Stimulated activated CD8-positive, alpha-beta memory T cell treated with anti-CD3 and anti-CD28 coated beads, Interleukin-2, amount 100 ng/mL, for 1 hour (primary cell): ENCODE results near the gene CFB.
"Not testable (repeated sequence)": the region's sequence is repeated elsewhere in the genome, so short reads cannot be mapped to it uniquely, and the experiment has no call there.

Experiments used
- DNase-seq, 2 donors: peaks; one replicate each; pipeline ENCODE4 v3.0.0-alpha.2; 2020; ENCODE audit warnings: low read depth in 2 of 2

Gene CFB

GRCh38 chr6:31971279-31971992, 25.5 kb downstream of the CFB start:
- no peak for DNase-seq

GRCh38 chr6:31971993-31972708, 26.3 kb downstream of the CFB start, which contains the start of gene DXO:
Gene DXO, minus strand, starts transcription at chr6:31972138. Its CDS starts 463 bp downstream, at chr6:31971675.
- peak; percentile 93 to 94 for DNase-seq

DNA sequence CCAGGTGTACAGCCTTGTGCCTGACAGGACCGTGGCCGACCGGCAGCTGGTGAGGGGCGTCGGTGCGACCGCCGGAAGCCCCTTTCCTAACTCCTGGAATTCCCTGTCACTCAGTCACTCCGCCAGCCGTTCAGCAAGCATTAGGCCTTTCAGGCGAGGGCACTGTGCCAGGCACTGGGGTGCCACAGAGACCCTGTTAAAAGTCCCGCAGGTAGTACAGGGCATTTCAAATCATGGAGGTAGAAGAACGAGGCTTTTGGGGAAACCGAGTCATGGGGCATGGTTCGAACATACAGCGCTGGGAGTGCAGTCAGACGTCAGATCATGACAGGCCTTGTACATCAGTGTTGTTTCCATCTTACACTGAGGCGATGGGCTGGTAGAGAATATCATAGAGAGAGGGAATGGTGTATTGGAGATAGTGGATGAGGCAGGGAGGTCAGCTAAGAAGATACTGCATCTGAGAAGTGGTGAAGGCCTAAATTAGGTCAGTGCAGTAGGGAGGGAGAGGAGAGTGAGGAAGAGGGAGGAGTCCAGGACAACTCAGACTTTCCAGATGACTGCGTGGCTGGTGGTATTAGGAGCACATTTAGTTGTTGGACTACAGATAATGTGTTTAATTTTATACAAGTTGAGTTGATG, 26.9 kb downstream of the CFB start:
- DNase-seq, result no peak

- DNase-seq, result not testable (repeated sequence)
Observed at GRCh38 chr6:31976065-31976464, 30.2 kb downstream of the CFB start.

- no peak for DNase-seq
Observed at GRCh38 chr6:31977816-31978431, 32.0 kb downstream of the CFB start.

- DNase-seq, result no peak
Observed at GRCh38 chr6:31978831-31979230, 32.9 kb downstream of the CFB start.

GRCh38 chr6:31979238-31979898, 33.5 kb downstream of the CFB start:
- no peak for DNase-seq

DNA sequence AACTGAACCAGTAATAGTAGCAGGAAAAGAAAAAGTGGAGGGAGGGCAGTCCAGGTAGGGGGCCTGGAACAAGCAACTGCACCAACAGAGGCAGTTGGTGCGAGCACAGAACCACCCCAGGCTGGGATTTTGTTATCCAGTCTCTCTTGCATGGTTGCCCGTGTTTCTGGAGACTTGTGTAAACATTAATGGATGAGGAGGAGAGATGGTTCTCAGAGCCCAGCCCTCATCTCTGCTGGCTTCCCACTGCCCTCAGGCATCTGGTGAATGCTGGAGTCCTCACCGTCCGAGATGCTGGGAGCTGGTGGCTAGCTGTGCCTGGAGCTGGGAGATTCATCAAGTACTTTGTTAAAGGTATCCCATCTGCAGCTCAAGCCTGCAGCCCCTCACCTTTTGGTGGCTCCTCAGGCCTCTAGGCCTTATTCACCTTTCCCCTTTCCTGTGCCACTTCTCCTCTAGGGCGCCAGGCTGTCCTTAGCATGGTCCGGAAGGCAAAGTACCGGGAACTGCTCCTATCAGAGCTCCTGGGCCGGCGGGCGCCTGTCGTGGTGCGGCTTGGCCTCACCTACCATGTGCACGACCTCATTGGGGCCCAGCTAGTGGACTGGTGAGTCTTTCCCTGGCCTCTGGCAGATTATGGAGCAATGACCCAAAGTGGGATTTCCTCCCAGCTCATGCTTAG, 34.4 kb downstream of the CFB start:
- not testable (repeated sequence) for DNase-seq

- not testable (repeated sequence) for DNase-seq
Observed at GRCh38 chr6:31980998-31981397, 35.1 kb downstream of the CFB start.

- not testable (repeated sequence) for DNase-seq
Observed at GRCh38 chr6:31981744-31982143, 35.8 kb downstream of the CFB start, which contains the start of gene C4A. Gene C4A, plus strand, starts transcription at chr6:31982057. Its CDS starts 51 bp downstream, at chr6:31982108.

DNA sequence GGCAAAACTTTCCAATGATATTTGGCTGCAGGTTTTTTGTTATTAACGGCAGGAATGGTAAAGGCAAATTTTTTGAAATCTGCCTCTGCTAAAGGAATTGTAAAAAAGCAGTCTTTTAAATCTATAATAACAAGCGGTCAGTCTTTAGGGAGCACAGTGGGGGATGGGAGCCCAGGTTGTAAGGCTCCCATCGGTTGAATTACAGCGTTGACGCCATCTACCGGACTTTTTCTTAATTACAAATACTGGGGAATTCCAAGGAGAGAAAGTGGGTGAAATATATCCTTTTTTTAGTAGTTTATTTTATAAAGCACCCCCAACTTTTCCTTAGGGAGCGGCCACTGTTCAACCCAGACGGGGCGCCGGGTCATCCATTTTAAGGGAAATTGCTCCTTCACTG, 43.5 kb downstream of the CFB start:
- DNase-seq, result not testable (repeated sequence)

- DNase-seq, result not testable (repeated sequence)
Observed at GRCh38 chr6:31994421-31994820, 48.5 kb downstream of the CFB start.

DNA sequence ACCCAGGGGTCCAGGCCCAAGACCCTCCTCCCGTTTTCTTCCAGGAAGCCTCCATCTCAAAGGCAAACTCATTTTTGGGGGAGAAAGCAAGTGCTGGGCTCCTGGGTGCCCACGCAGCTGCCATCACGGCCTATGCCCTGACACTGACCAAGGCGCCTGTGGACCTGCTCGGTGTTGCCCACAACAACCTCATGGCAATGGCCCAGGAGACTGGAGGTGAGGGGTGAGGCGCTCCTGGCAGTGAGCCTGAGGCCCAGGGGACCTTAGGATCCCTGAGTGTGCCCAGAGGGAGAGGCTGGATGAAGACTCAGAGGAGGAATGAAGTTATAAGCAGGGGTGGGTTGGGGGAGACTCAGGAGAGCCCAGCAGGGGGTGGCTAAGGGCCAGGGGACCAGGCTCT, 50.5 kb downstream of the CFB start:
- not testable (repeated sequence) for DNase-seq
